ENCODE results near the gene ZWILCH. TPM values are rescaled to one million over a fixed set of nuclear protein-coding genes. Genes with fewer than 3 reads are reported as not detected.

ZWILCH gene
- total and polyA plus RNA-seq, 9 of the 15 experiments (the other 6 are each of a cell fraction or from before 2014, with no cell fraction given) = 32.8 to 94.2 (median 52.1) TPM

DNA sequence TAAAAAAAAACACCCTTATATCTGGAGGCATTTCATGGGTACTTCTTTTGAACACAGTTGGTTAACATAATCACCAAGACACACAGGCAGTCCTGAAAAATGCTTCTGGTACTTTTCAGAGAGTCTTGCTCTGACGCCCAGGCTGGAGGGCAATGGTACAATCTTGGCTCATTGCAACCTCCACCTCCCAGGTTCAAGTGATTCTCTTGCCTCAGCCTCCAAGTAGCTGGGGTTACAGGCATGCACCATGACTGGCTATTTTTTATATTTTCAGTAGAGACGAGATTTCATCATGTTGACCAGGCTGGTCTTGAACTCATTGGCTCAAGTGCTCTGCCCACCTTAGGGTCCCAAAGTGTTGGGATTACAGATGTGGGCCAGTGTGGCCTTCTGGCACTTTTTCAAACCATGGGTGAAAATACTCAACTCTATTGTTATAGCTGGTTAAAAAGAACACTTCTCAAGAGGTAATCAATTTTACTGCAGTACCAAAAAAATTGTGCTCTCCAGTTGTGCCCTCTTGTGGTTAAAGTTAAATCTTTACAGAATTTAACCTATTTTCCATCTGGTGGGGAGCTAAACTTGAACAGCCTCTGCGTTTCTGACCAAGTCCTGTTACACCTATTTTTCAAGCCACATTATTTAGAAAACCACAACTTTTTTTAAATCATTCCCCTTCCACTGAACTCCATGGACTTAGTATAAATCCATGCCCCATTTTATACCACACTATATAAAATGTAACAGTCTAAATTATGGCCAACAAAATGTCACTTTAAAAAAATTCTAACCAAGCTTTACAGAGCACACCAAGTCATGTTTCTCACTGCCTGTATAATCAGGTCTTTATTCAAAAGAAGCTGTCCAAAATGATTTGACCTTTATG, 6.4 kb upstream of the ZWILCH start:
- peaks cover 5 to 13% of the 10 kb centered on the region in 2 experiments for H3K4me1 ChIP-seq (replicated peaks in 1 of 2; ENCODE audit: control insufficient read depth in 2 of 2, insufficient read depth in 2 of 2, low read length in 2 of 2)
- 55% methylated on average over 3 of the region's 3 CpGs for WGBS (ENCODE audit: insufficient coverage, low coverage, missing lambda C conversion rate)
- intact Hi-C loops (cut with micrococcal nuclease) = loop anchor here (5.0 to 10.0 kb wide), 2 partner anchors 206 to 356 kb away; partner anchors contain the start of gene DIS3L
- ChIA-PET CTCF (ENCODE audit: low intra/inter-chr PET ratio) (interaction anchor here (1.0 to 1.5 kb wide), 2 partner anchors 175 to 247 kb away, joined by 4 read pairs; no protein-coding TSS in a partner anchor), POLR2A (interaction anchor here (0.6 to 1.7 kb wide), 11 partner anchors 9 to 362 kb away, joined by 3 to 8 read pairs (median 3); partner anchors contain the start of gene TIPIN)
- in situ Hi-C loops (cut with MboI) = no loop called here
- peaks cover 33% of the 10 kb centered on the region for H4K20me1 ChIP-seq (replicated peaks; ENCODE audit: control insufficient read depth, insufficient read depth, low read length)
- no peak overlapping the region for H3K4me3 ChIP-seq
- FAIRE-seq = no peak
- no peaks in the 10 kb centered on the region for H3K9me1 ChIP-seq (ENCODE audit: control insufficient read depth, insufficient read depth, low read length)
- peak overlapping the region; percentile 93 for H3K27ac ChIP-seq (ENCODE audit: extremely low read depth, low read depth, low read length)
- peaks cover 75% of the 10 kb centered on the region for H3K79me2 ChIP-seq (ENCODE audit: control insufficient read depth, insufficient read depth, low read length)
- no peaks in the 10 kb centered on the region for H3K27me3 ChIP-seq (ENCODE audit: control insufficient read depth in 2 of 2, insufficient read depth in 2 of 2, low read length in 2 of 2)
- no peak overlapping the region for H3K9ac ChIP-seq (ENCODE audit: insufficient read depth in 1 of 2, low read depth in 2 of 2, low read length in 2 of 2)
- ATAC-seq = peak; percentile 22
- DNase-seq (ENCODE audit: extremely low read depth in 1 of 4, low spot score in 3 of 4) = peak in 1 of 4 experiments; percentile 40
- H3K4me2 ChIP-seq (ENCODE audit: insufficient read depth, low read length) = no peak overlapping the region
- no peaks in the 10 kb centered on the region for H3K9me3 ChIP-seq (replicated peaks; ENCODE audit: control insufficient read depth, insufficient read depth, low read depth, low read length)
- H3K36me3 ChIP-seq (ENCODE audit: control insufficient read depth, insufficient read depth, low read length) = peaks cover 90% of the 10 kb centered on the region
- BruUV-seq (replicated peaks) = no TSS peak
- H2AFZ ChIP-seq (ENCODE audit: low read depth, low read length) = no peak overlapping the region
- TF ChIP-seq RBM22 (IDR thresholded peaks at IDR 0.05; ENCODE audit: low read depth, low read length, poor library complexity, severe bottlenecking) (peak; percentile 17), POLR2G (IDR thresholded peaks at IDR 0.05; ENCODE audit: low read depth, low read length) (0 out of 2 replicates have a peak, but pooled peaks have one; percentile 38), KAT7 (CRISPR knock-in tag; IDR thresholded peaks at IDR 0.05; ENCODE audit: borderline replicate concordance) (no peak), CHD2 (IDR thresholded peaks at IDR 0.05; ENCODE audit: low read depth, low read length) (no peak), TCFL5 (CRISPR knock-in tag; conservative IDR thresholded peaks at IDR 0.05) (no peak)
- TF ChIP-seq, protein P1, sequence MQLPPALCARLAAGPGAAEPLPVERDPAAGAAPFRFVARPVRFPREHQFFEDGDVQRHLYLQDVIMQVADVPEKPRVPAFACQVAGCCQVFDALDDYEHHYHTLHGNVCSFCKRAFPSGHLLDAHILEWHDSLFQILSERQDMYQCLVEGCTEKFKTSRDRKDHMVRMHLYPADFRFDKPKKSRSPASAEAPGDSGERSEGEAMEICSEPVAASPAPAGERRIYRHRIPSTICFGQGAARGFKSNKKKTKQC (CRISPR knock-in tag; IDR thresholded peaks at IDR 0.05) = no peak
- TF ChIP-seq, protein P2, sequence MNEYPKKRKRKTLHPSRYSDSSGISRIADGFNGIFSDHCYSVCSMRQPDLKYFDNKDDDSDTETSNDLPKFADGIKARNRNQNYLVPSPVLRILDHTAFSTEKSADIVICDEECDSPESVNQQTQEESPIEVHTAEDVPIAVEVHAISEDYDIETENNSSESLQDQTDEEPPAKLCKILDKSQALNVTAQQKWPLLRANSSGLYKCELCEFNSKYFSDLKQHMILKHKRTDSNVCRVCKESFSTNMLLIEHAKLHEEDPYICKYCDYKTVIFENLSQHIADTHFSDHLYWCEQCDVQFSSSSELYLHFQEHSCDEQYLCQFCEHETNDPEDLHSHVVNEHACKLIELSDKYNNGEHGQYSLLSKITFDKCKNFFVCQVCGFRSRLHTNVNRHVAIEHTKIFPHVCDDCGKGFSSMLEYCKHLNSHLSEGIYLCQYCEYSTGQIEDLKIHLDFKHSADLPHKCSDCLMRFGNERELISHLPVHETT (CRISPR knock-in tag; conservative IDR thresholded peaks at IDR 0.05 in 1 of 2, IDR thresholded peaks at IDR 0.05 in 1 of 2) = no peak
- TF ChIP-seq, protein P3, sequence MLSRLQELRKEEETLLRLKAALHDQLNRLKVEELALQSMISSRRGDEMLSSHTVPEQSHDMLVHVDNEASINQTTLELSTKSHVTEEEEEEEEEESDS (CRISPR knock-in tag; IDR thresholded peaks at IDR 0.05) = no peak
- TF ChIP-seq, protein P4, sequence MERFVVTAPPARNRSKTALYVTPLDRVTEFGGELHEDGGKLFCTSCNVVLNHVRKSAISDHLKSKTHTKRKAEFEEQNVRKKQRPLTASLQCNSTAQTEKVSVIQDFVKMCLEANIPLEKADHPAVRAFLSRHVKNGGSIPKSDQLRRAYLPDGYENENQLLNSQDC (CRISPR knock-in tag; IDR thresholded peaks at IDR 0.05) = 0 out of 2 replicates have a peak, but pooled peaks have one; percentile 59
- TF ChIP-seq, protein P5, sequence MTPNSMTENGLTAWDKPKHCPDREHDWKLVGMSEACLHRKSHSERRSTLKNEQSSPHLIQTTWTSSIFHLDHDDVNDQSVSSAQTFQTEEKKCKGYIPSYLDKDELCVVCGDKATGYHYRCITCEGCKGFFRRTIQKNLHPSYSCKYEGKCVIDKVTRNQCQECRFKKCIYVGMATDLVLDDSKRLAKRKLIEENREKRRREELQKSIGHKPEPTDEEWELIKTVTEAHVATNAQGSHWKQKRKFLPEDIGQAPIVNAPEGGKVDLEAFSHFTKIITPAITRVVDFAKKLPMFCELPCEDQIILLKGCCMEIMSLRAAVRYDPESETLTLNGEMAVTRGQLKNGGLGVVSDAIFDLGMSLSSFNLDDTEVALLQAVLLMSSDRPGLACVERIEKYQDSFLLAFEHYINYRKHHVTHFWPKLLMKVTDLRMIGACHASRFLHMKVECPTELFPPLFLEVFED (CRISPR knock-in tag; conservative IDR thresholded peaks at IDR 0.05) = 0 out of 2 replicates have a peak, but pooled peaks have one; percentile 2
